Measurements from ENCODE around the gene ADAMTS14.
"Not testable (repeated sequence)": the region's sequence is repeated elsewhere in the genome, so short reads cannot be mapped to it uniquely, and the experiment has no call there.

The ADAMTS14 gene, protein sequence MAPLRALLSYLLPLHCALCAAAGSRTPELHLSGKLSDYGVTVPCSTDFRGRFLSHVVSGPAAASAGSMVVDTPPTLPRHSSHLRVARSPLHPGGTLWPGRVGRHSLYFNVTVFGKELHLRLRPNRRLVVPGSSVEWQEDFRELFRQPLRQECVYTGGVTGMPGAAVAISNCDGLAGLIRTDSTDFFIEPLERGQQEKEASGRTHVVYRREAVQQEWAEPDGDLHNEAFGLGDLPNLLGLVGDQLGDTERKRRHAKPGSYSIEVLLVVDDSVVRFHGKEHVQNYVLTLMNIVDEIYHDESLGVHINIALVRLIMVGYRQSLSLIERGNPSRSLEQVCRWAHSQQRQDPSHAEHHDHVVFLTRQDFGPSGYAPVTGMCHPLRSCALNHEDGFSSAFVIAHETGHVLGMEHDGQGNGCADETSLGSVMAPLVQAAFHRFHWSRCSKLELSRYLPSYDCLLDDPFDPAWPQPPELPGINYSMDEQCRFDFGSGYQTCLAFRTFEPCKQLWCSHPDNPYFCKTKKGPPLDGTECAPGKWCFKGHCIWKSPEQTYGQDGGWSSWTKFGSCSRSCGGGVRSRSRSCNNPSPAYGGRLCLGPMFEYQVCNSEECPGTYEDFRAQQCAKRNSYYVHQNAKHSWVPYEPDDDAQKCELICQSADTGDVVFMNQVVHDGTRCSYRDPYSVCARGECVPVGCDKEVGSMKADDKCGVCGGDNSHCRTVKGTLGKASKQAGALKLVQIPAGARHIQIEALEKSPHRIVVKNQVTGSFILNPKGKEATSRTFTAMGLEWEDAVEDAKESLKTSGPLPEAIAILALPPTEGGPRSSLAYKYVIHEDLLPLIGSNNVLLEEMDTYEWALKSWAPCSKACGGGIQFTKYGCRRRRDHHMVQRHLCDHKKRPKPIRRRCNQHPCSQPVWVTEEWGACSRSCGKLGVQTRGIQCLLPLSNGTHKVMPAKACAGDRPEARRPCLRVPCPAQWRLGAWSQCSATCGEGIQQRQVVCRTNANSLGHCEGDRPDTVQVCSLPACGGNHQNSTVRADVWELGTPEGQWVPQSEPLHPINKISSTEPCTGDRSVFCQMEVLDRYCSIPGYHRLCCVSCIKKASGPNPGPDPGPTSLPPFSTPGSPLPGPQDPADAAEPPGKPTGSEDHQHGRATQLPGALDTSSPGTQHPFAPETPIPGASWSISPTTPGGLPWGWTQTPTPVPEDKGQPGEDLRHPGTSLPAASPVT

DNA sequence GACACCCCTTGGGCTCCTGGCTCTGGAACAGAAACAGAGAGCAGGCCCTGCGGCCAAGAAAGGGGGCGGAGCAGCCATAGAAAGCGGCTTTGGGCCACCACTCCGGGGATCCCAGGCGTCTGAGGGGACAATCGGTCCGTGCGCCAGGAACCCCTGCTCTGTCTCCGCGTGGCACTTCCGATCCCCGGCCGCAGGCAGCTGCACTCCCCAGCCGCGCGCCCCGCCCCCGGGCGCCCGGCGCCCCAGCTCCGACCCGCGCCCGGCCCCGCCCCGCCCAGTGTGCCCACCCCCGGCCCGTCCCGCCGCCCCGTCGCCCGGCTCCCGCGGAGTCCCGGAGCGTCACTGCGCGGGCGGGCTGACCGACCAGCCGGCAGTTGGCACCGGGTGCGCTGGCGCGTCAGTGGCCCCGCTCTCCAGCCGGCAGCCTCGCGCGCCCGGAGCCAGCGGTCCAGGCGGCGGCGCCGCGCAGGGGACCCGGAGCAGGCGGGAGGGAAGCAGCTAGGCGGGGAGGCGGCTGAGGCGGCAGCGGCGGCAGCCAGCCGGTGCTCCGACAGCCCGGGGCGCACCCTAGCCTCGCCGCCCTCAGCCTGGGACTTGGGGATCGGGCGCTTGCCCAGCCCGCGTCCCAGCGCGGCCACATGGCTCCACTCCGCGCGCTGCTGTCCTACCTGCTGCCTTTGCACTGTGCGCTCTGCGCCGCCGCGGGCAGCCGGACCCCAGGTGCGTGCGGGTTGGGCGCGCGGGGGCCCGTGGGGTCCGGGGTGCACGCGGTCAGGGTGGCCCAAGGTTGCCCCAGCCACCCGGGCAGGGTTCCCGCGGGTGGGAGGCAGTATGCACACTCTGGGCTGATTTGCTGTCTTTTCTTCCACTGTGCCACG lies at the start of gene ADAMTS14:
TSS of gene ADAMTS14 (plus strand) at position 342 of the 878 bp plus-strand sequence. CDS start at position 639, 297 bp downstream.
- no peak for DNase-seq (ENCODE audit: low read depth in 3 of 3)

DNA sequence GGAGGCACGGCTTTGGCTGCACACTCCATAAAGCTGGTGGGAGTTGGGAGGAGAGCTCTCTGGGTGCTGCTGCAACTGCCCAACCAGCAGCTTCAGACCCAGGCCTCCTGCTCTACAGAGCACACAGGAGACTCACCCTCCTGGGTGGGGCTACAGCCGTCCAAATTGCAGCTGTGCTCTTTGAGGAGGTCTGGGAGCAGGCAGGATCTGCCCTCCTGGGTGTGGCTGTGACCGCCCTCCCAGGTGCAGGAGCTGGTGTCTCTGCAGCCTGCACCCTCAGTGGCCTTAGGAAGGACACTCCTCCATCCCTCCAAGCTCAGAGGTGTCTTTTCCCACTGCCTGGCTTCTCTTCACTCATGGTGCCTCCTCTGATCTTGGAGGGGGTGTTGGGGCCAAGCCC lies 49.8 kb upstream of the ADAMTS14 start:
- no peak for DNase-seq (ENCODE audit: low read depth in 3 of 3)

DNA sequence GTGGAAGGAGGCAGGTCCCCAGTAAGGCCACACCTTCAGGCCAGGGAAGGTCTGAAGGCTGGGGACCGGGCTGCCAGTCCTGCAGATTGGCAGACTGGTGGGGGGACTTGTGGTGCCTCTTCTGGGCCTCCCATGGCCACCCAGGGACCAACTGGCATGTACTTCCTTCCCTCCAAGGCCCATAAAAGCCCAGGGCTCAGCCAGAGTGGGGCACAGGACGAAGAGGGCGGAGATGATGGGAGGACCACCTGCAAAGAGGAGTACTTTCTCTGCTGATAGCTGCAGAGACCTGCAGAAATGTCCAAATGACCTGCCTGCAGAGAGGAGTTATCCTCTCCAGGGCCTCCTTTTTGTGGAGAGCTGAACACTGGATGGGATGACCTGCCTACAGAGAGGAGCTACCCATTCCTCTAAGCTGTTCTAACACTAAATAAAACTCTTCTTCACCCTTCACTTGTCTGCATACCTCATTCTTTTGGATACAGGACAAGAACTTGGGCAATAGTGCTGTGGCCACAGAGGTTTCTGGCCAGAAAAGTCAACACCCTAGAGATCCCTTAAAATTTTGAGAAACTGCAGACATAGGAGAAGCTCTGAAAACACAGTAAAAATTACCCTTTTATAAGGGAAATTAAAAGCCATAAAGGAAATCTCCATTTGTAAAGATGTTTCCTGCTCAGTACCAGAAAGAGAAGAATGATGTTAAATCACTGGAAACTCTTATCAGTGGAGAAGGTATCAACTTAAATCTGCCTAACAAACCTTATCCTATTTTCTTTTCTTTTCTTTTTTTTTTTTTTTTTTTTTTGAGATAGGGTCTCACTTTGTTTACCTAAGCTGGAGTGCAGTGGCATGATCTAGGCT lies 49.1 kb upstream of the ADAMTS14 start:
- no peak for DNase-seq (ENCODE audit: low read depth in 3 of 3)

GRCh38 chr10:70626056-70626455 lies 46.2 kb upstream of the ADAMTS14 start:
- DNase-seq (ENCODE audit: low read depth in 3 of 3): no peak

DNA sequence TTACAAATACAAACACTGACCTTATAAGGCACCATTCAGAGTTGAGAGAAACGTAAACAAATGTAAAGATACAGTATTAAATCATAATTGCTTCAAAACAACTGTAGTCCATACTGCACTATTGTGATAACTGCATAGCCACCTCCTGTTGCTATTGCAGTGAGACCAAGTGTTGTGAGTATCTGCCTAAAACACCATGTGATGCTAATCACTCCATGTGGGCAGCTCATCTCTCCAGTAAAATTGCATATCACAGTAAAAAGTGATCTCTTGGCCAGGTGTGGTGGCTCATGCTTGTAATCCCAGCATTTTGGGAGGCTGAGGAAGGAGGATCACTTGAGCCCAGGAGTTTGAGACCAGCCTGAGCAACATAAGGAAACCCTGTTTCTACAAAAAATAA lies 43.0 kb upstream of the ADAMTS14 start:
- DNase-seq (ENCODE audit: low read depth in 3 of 3): no peak

DNA sequence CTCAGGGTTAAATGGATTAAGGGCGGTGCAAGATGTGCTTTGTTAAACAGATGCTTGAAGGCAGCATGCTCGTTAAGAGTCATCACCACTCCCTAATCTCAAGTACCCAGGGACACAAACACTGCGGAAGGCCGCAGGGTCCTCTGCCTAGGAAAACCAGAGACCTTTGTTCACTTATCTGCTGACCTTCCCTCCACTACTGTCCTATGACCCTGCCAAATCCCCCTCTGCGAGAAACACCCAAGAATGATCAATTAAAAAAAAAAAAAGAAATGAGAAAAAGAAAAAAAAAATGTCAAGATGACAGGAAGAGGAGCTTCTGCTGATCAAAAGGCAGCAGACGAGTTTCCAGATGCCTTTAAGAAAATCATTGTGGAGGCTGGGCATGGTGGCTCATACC lies 40.6 kb upstream of the ADAMTS14 start:
- DNase-seq (ENCODE audit: low read depth in 3 of 3): not testable (repeated sequence)

DNA sequence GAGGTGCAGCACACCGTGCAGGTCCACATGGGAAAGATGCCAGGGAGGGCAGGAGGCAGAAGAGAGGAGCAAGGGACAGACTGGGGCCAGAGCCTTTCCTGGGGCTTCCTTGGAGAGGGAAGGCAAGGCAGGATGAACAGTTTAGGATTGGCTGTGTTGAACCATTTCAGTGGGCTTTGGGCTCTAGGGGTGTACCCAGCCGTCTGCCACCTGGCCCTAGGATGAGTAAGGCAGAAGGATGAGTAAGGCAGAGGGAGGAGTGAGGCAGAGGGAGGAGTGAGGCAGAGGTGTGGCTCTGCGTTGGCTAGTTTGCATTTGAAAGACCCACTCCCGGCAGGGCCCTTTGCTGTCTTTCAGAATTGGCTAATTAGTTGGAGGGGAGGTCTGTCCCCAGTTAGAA lies 38.3 kb upstream of the ADAMTS14 start:
- DNase-seq (ENCODE audit: low read depth in 3 of 3): no peak

DNA sequence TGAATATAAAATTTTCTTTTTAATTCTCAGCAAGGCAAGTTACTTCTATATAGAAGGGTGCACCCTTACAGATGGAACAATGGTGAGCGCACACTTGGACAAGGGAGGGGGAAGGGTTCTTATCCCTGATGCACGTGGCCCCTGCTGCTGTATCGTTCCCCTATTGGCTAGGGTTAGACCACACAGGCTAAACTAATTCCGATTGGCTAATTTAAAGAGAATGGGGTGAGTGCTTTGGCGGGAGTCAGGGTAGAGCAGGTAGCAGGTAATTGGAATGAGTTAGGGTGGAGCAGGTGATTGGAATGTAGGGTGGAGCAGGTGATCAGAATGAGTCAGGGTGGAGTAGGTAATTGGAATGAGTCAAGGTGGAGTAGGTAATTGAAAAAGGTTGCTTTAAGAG lies 37.8 kb upstream of the ADAMTS14 start:
- not testable (repeated sequence) for DNase-seq (ENCODE audit: low read depth in 3 of 3)

DNA sequence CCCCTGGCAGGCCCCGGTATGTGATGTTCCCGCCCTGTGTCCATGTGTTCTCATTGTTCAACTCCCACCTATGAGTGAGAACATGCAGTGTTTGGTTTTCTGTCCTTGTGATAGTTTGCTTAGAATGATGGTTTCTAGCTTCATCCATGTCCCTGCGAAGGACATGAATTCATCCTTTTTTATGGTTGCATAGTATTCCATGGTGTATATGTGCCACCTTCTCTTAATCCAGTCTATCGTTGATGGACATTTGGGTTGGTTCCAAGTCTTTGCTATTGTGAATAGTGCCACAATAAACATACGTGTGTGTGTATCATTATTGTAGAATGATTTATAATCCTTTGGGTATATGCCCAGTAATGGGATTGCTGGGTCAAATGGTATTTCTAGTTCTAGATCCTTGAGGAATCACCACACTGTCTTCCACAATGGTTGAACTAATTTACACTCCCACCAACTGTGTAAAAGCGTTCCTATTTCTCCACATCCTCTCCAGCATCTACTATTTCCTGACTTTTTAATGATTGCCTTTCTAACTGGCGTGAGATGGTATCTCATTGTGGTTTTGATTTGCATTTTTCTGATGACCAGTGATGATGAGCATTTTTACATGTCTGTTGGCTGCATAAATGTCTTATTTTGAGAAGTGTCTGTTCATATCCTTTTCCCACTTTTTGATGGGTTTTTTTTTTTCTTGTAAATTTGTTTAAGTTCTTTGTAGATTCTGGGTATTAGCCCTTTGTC lies 32.5 kb upstream of the ADAMTS14 start:
- not testable (repeated sequence) for DNase-seq (ENCODE audit: low read depth in 3 of 3)

DNA sequence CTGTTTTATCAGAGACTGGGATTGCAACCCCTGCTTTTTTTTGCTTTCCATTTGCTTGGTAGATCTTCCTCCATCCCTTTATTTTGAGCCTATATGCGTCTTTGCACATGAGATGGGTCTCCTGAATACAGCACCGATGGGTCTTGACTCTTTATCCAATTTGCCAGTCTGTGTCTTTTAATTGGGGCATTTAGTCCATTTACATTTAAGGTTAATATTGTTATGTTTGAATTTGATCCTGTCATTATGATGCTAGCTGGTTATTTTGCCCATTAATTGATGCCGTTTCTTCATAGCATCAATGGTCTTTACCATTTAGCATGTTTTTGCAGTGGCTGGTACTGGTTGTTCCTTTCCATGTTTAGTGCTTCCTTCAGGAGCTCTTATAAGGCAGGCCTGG lies 29.0 kb upstream of the ADAMTS14 start:
- not testable (repeated sequence) for DNase-seq (ENCODE audit: low read depth in 3 of 3)

DNA sequence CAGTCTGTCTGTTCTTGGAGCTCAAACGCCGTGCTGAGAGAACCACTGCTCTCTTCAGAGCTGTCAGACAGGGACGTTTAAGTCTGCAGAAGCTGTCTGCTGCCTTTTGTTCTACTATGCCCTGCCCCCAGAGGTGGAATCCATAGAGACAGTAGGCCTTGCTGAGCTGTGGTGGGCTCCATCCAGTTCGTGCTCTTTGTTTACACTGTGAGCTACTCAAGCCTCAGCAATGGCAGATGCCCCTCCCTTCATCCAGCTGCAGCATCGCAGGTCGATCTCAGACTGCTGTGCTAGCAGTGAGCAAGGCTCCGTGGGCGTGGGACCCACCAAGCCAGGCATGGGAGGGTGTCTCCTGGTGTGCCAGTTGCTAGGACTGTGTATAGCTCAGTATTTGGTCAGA lies 27.3 kb upstream of the ADAMTS14 start:
- not testable (repeated sequence) for DNase-seq (ENCODE audit: low read depth in 3 of 3)

DNA sequence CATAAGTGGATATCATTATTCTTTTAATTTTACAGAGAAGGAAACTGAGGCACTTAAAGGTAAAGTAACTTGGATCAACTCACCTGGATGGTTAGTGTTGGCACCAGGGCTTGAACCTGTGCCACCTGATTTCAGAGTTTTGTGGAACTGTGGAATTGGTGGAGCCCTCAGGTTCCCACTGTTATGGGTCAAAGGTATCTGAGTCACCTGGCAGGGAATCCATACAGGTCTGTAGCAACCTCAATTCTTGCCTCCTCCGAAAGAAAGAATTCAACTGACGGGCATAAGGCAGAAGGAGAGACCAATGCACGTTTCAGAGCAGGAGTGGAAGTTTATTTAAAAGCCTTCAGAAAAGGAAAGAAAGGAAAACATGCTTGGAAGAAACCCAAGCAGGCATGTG lies 25.2 kb upstream of the ADAMTS14 start:
- no peak for DNase-seq (ENCODE audit: low read depth in 3 of 3)

- DNase-seq (ENCODE audit: low read depth in 3 of 3): no peak
Observed at GRCh38 chr10:70648427-70648826, 23.9 kb upstream of the ADAMTS14 start.

GRCh38 chr10:70649526-70649925 lies 22.8 kb upstream of the ADAMTS14 start:
- no peak for DNase-seq (ENCODE audit: low read depth in 3 of 3)

DNA sequence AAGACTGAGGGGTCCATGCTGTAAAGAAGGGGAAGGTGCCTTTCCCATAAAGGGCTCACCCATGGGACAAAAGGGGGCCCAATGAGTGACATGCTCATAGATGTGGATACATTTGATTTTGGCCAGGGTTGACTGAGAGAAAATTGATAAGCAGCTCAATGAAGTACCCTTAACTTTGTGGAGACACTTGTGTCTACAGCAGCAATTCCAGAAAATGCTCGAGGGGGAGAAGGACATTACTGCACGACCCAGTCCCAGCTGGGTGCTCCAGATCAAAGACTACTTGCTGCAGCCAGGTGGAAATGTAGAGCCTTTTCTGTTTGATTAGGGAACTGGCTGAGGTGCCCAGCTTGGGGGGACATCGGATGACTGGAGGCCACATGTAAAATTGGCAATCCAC lies 22.2 kb upstream of the ADAMTS14 start:
- no peak for DNase-seq (ENCODE audit: low read depth in 3 of 3)

DNA sequence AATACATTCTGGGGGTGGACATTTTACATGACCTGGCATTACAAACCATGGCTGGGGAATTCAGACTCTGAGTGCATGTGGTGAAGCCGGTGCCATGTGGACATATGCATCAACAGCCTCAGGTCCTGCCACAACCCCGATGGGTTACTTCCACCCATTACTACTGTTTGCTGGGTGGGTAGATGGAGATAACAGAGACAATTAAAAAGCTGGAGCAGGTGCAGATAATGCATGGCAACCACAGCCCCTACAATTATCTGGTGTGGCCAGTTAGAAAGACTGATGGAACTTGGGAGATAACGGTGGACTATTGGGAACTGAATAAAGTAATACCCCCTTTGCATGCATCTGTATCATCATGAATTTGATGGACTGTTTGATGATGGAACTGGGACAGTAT lies 21.6 kb upstream of the ADAMTS14 start:
- DNase-seq (ENCODE audit: low read depth in 3 of 3): no peak

- no peak for DNase-seq (ENCODE audit: low read depth in 3 of 3)
Observed at GRCh38 chr10:70651661-70652060, 20.6 kb upstream of the ADAMTS14 start.

DNA sequence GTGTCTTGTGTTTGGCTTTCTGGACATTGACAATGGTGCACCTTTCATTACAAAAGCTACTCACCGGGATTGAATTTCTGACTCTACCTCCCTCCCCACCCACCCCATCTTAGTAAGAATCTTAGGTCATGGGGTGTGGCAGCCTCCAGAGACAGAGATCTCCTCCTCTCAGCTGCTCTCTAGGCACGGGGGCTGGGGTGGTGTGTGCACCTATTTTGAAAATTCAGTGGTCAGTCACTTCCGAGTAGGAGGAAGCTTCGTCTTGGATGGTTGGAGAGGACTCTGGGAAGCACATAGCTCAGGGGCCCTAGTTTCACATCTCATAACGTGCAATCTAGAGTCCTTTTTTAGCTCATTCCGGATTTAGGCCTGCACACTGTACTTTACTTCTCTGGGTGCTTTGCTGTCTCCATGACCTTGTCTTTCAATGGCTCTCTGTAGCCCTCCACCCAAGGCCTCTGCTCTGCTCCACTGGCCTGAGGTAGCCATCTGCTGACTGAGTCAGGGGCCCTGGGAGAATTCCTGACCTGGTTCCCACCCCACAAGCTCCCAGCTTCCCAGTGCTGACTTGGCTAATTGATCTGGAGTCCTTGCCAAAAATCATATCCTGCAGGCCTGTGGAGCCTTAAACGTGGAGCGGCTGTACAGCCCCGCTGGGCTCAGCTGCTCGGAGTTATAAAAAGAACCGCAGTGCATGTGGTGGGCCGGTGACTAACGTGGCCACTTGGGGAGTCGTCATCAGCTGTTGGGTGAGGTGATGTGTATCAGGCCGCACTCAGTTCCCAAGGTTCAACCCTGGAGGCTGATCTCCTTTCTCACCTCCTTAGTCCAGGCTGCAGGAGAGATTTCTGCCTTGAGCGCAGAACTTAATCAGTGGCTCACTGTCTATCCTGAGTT lies 19.3 kb upstream of the ADAMTS14 start:
- DNase-seq (ENCODE audit: low read depth in 3 of 3): no peak
